ES-I3 (cell line): ENCODE measurements around the gene CDC42BPB.
"Not testable (repeated sequence)": the region's sequence is repeated elsewhere in the genome, so short reads cannot be mapped to it uniquely, and the experiment has no call there.

ENCODE experiments used
- H3K36me3 ChIP-seq: 2 replicates; pipeline ENCODE4 v1.6.1; 2013; ENCODE audit warnings: mild to moderate bottlenecking, low read length, control low read depth, moderate library complexity; ENCODE audit not compliant: insufficient read depth
- H3K4me1 ChIP-seq: 2 replicates; pipeline ENCODE4 v1.6.1; 2013; ENCODE audit warnings: mild to moderate bottlenecking, control low read depth, low read length; ENCODE audit not compliant: insufficient read depth
- H3K9ac ChIP-seq: 2 replicates; pipeline ENCODE4 v1.6.1; 2013; ENCODE audit warnings: low read depth, mild to moderate bottlenecking, low read length, moderate library complexity
- H3K9me3 ChIP-seq: 2 replicates; pipeline ENCODE4 v1.6.1; 2013; ENCODE audit warnings: mild to moderate bottlenecking, low read length, moderate library complexity; ENCODE audit not compliant: control insufficient read depth, insufficient read depth

CDC42BPB gene

GRCh38 chr14:103056322-103057027 lies 874 bp downstream of the CDC42BPB start:
- Histone ChIP-seq H3K36me3 (no peaks in the 10 kb centered on the region), H3K4me1 (no peaks in the 10 kb centered on the region), H3K9me3 (no peaks in the 10 kb centered on the region), H3K9ac (peak overlapping the region; percentile 89)

GRCh38 chr14:103055695-103056094 lies 1.7 kb downstream of the CDC42BPB start:
- no peaks in the 10 kb centered on the region for H3K4me1 ChIP-seq
- H3K9me3 ChIP-seq: no peaks in the 10 kb centered on the region
- H3K36me3 ChIP-seq: no peaks in the 10 kb centered on the region
- peak overlapping the region; percentile 57; the same call in 1 of the 2 replicates for H3K9ac ChIP-seq

GRCh38 chr14:103052407-103052806 lies 4.9 kb downstream of the CDC42BPB start:
- Histone ChIP-seq H3K9ac (no peak overlapping the region), H3K36me3 (no peaks in the 10 kb centered on the region), H3K9me3 (no peaks in the 10 kb centered on the region), H3K4me1 (no peaks in the 10 kb centered on the region)

GRCh38 chr14:103050935-103051334 lies 6.4 kb downstream of the CDC42BPB start:
- H3K9ac ChIP-seq: no peak overlapping the region
- H3K9me3 ChIP-seq: no peaks in the 10 kb centered on the region
- H3K36me3 ChIP-seq: no peaks in the 10 kb centered on the region
- peaks cover 5% of the 10 kb centered on the region; the same call in 1 of the 2 replicates for H3K4me1 ChIP-seq

DNA sequence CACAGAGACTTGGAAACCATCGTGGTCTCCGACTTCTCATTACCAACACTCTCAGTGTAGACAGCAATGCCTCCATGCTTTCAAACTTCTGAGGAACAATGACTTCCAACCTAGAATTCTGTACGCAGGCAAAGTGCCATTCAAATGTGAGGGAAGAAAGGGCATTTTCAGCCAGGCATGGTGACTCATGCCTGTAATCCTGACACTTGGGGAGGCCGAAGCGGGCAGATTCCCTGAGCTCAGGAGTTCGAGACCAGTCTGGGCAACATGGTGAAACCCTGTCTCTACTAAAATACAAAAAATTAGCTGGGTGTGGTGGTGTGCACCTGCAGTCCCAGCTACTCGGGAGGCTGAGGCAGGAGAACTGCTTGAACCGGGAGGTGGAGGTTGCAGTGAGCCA lies 9.9 kb downstream of the CDC42BPB start:
- not testable (repeated sequence) for H3K9ac ChIP-seq, H3K9me3 ChIP-seq, H3K36me3 ChIP-seq
- peaks cover 11% of the 10 kb centered on the region for H3K4me1 ChIP-seq

- Histone ChIP-seq H3K36me3 (no peaks in the 10 kb centered on the region), H3K9ac (no peak overlapping the region), H3K4me1 (peaks cover 11% of the 10 kb centered on the region), H3K9me3 (no peaks in the 10 kb centered on the region)
Observed at GRCh38 chr14:103045371-103045869, 11.9 kb downstream of the CDC42BPB start.

GRCh38 chr14:103043257-103044015 lies 13.9 kb downstream of the CDC42BPB start:
- Histone ChIP-seq H3K36me3 (no peaks in the 10 kb centered on the region), H3K4me1 (peaks cover 11% of the 10 kb centered on the region), H3K9me3 (no peaks in the 10 kb centered on the region), H3K9ac (no peak overlapping the region)

DNA sequence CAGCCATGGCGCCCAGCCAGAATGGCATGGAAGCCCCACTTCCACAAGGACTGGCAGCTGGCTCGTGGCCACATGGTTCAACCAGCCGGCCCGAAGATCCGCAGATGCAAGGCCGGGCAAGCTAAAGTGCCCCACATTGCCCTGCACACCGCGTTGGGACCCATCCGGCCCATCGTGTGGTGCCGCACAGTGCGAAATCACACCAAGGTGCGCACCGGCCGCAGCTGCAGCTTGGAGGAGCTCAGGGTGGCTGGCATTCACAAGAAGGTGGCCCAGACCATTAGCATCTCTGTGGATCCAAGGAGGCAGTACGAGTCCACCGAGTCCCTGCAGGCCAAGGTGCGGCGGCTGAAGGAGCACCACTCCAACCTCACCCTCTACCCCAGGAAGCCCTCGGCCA lies 15.9 kb downstream of the CDC42BPB start:
- Histone ChIP-seq H3K9me3 (no peaks in the 10 kb centered on the region), H3K9ac (no peak overlapping the region), H3K4me1 (peaks cover 11% of the 10 kb centered on the region), H3K36me3 (no peaks in the 10 kb centered on the region)

- H3K9me3 ChIP-seq: no peaks in the 10 kb centered on the region
- no peak overlapping the region for H3K9ac ChIP-seq
Observed at GRCh38 chr14:103033681-103034096, 23.7 kb downstream of the CDC42BPB start.

DNA sequence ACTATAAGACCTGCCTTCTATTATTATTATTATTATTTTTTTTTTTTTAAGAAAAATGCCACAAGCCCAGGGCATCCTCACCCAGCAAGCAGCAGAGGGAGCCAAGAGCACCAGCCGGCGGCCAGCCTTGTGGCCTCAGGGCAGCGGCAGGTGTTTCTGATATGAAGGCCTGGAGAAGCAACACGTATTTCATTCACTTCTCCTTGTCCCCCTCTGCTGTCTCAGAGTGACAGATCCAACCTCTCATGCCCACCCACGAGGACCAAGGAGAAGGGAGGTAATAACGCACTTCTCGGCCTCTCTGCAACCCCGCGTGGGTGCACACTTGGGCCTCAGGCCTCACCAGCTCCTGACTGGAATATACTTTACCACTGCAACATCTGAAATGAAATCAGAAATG lies 25.4 kb downstream of the CDC42BPB start:
- no peak overlapping the region for H3K9ac ChIP-seq
- H3K36me3 ChIP-seq: no peaks in the 10 kb centered on the region
- no peaks in the 10 kb centered on the region for H3K4me1 ChIP-seq
- H3K9me3 ChIP-seq: no peaks in the 10 kb centered on the region; the same call in 1 of the 2 replicates

More at GRCh38 chr14:103033681-103034096, 23.7 kb downstream of the CDC42BPB start:
- Histone ChIP-seq H3K36me3 (no peaks in the 10 kb centered on the region), H3K4me1 (no peaks in the 10 kb centered on the region)

- H3K36me3 ChIP-seq: no peaks in the 10 kb centered on the region
- no peak overlapping the region for H3K9ac ChIP-seq
- H3K4me1 ChIP-seq: no peaks in the 10 kb centered on the region
- H3K9me3 ChIP-seq: no peaks in the 10 kb centered on the region; the same call in 1 of the 2 replicates
Observed at GRCh38 chr14:103031566-103031911, 25.8 kb downstream of the CDC42BPB start.

DNA sequence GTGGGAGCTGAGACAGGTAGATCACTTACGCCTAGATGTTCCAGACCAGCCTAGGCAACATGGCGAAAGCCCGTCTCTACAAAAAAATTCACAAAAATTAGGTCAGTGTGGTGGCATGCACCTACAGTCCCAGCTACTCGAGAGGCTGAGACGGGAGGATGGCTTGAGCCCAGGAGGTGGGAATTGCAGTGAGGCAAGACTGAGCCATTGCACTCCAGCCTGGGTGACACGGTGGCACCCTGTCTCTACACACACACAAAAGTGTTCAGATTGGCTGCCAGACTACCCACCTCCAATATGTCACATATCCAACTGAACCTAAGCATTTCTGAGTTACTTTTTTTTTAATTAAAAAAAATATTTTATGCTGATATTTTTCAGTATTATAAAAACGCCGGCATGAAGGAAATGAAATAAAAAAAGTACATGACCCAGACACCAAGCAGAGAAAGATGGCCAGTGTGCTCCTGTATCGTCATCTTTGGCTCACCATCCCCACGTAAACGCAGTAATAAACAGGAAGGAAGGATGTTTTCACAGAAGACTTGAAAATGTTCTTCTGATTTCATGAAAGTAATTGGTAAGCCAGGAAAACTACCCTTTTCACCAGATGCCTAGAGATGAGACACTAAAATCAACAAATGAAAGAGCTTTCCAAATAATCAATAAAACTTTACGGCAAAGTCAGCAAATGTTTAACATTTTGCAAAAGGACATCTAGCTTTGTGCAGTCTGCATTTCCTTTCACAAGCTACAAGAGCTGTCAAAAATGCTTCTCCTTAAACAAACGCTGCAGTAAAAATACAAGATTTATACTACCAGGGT lies 26.4 kb downstream of the CDC42BPB start:
- H3K36me3 ChIP-seq: no peaks in the 10 kb centered on the region

GRCh38 chr14:103029936-103030335 lies 27.4 kb downstream of the CDC42BPB start:
- H3K9ac ChIP-seq: no peak overlapping the region
- H3K9me3 ChIP-seq: no peaks in the 10 kb centered on the region; the same call in 1 of the 2 replicates
- H3K36me3 ChIP-seq: no peaks in the 10 kb centered on the region
- no peaks in the 10 kb centered on the region for H3K4me1 ChIP-seq

More for the DNA sequence above, 26.4 kb downstream of the CDC42BPB start:
- Histone ChIP-seq H3K9me3 (no peaks in the 10 kb centered on the region; the same call in 1 of the 2 replicates), H3K4me1 (no peaks in the 10 kb centered on the region), H3K9ac (no peak overlapping the region)

GRCh38 chr14:103028772-103029171 lies 28.6 kb downstream of the CDC42BPB start:
- no peaks in the 10 kb centered on the region; the same call in 1 of the 2 replicates for H3K9me3 ChIP-seq
- no peak overlapping the region for H3K9ac ChIP-seq
- no peaks in the 10 kb centered on the region for H3K36me3 ChIP-seq
- H3K4me1 ChIP-seq: peaks cover 7% of the 10 kb centered on the region
